Activated naive CD4-positive, alpha-beta T cell treated with anti-CD3 and anti-CD28 coated beads for 36 hours (primary cell): ENCODE results near the gene APLP1. TPM values are rescaled to one million over a fixed set of nuclear protein-coding genes. Genes with fewer than 3 reads are reported as not detected.
"Not testable (repeated sequence)": the region's sequence is repeated elsewhere in the genome, so short reads cannot be mapped to it uniquely, and the experiment has no call there.

ENCODE experiments used
- CTCF ChIA-PET: fragments of 350-600 bp; sonication (Branson Sonifier 250); formaldehyde crosslinking; loops from one replicate; lab custom pipeline; 2021; ENCODE audit warnings: antibody characterized with exemption; lab: Charles Lee
- DNase-seq: peaks from one replicate; pipeline ENCODE4 v3.0.0-alpha.2; 2020
- H3K27ac Mint-ChIP-seq: one replicate; pipeline ENCODE4 v1.8.0; 2021; ENCODE audit warnings: mild to moderate bottlenecking, mixed read lengths
- H3K27me3 Mint-ChIP-seq: one replicate; pipeline ENCODE4 v1.8.0; 2021; ENCODE audit warnings: low read depth, mixed read lengths
- H3K36me3 Mint-ChIP-seq: one replicate; pipeline ENCODE4 v1.8.0; 2021; ENCODE audit warnings: low read depth, mixed read lengths
- H3K4me1 Mint-ChIP-seq: one replicate; pipeline ENCODE4 v1.8.0; 2021; ENCODE audit warnings: low read depth, mixed read lengths
- H3K4me3 Mint-ChIP-seq: one replicate; pipeline ENCODE4 v1.8.0; 2021; ENCODE audit warnings: mild to moderate bottlenecking, moderate library complexity, mixed read lengths
- H3K9me3 Mint-ChIP-seq: one replicate; pipeline ENCODE4 v1.8.0; 2021; ENCODE audit warnings: mixed read lengths
- intact Hi-C: fragments of 100-400 bp; cut with micrococcal nuclease; formaldehyde crosslinking; loops from one replicate; pipeline ENCODE4 v1.15.1; 2023
- total RNA-seq, 2 experiments: library from RNA; stranded (reverse); gene quantifications; one replicate each; pipeline ENCODE4 v1.2.3, GENCODE V29; 2021

APLP1 gene
- total RNA-seq, 2 experiments from 2014 or later = 0.79 to 1.2 TPM

- H3K27me3 Mint-ChIP-seq = no peaks in the 10 kb centered on the region
- peaks cover 59% of the 10 kb centered on the region for H3K36me3 Mint-ChIP-seq
- H3K27ac Mint-ChIP-seq = no peak overlapping the region
- CTCF ChIA-PET = interaction anchor here (0.7 to 2.2 kb wide), 2 partner anchors 41 to 88 kb away, joined by 3 to 6 read pairs; no protein-coding TSS in a partner anchor
- H3K4me3 Mint-ChIP-seq = no peak overlapping the region
- intact Hi-C loops = no loop called here
- peaks cover 13% of the 10 kb centered on the region for H3K4me1 Mint-ChIP-seq
- no peaks in the 10 kb centered on the region for H3K9me3 Mint-ChIP-seq
- DNase-seq = no peak
Observed at GRCh38 chr19:35890113-35890650, 21.8 kb downstream of the APLP1 start.

- H3K9me3 Mint-ChIP-seq, H3K27ac Mint-ChIP-seq, DNase-seq, H3K27me3 Mint-ChIP-seq, H3K4me3 Mint-ChIP-seq, intact Hi-C loops: not testable (repeated sequence)
- H3K36me3 Mint-ChIP-seq = peaks cover 62% of the 10 kb centered on the region
- H3K4me1 Mint-ChIP-seq = peaks cover 23% of the 10 kb centered on the region
- CTCF ChIA-PET = interaction anchor here (0.6 to 2.2 kb wide), 2 partner anchors 39 to 106 kb away, joined by 5 to 6 read pairs; no protein-coding TSS in a partner anchor
Observed at GRCh38 chr19:35891819-35892218, 23.4 kb downstream of the APLP1 start.

GRCh38 chr19:35894342-35894741 is 26.0 kb downstream of the APLP1 start:
- Mint-ChIP-seq H3K27me3 (no peaks in the 10 kb centered on the region), H3K27ac (no peak overlapping the region), H3K36me3 (peaks cover 64% of the 10 kb centered on the region), H3K9me3 (no peaks in the 10 kb centered on the region), H3K4me1 (peaks cover 42% of the 10 kb centered on the region), H3K4me3 (no peak overlapping the region)
- intact Hi-C loops = no loop called here
- DNase-seq = no peak
- CTCF ChIA-PET = interaction anchor here (1.8 to 2.1 kb wide), 2 partner anchors 12 to 37 kb away, joined by 7 to 8 read pairs; no protein-coding TSS in a partner anchor

- Mint-ChIP-seq H3K27ac (peak overlapping the region; percentile 36), H3K27me3 (no peaks in the 10 kb centered on the region), H3K9me3 (no peaks in the 10 kb centered on the region), H3K4me3 (no peak overlapping the region), H3K4me1 (peaks cover 45% of the 10 kb centered on the region), H3K36me3 (peaks cover 55% of the 10 kb centered on the region)
- no peak for DNase-seq
- intact Hi-C loops = no loop called here
- CTCF ChIA-PET = interaction anchor here (0.8 to 2.1 kb wide), 3 partner anchors 13 to 37 kb away, joined by 4 to 8 read pairs (median 6); no protein-coding TSS in a partner anchor
Observed at GRCh38 chr19:35895911-35896642, 27.7 kb downstream of the APLP1 start.

GRCh38 chr19:35896643-35897040 is 28.3 kb downstream of the APLP1 start:
- Mint-ChIP-seq H3K9me3 (no peaks in the 10 kb centered on the region), H3K27me3 (no peaks in the 10 kb centered on the region), H3K4me1 (peaks cover 47% of the 10 kb centered on the region), H3K36me3 (peaks cover 51% of the 10 kb centered on the region), H3K4me3 (no peak overlapping the region), H3K27ac (peak overlapping the region; percentile 36)
- intact Hi-C loops = no loop called here
- DNase-seq = no peak
- CTCF ChIA-PET = interaction anchor here (1.5 kb wide), 1 partner anchor 14 kb away, joined by 6 read pairs; no protein-coding TSS in a partner anchor

- intact Hi-C loops = loop anchor here (2.0 kb wide), 1 partner anchor 217 kb away; the partner anchor contains the start of genes POLR2I and TBCB
- H3K4me1 Mint-ChIP-seq = peaks cover 56% of the 10 kb centered on the region
- CTCF ChIA-PET = interaction anchor here (1.5 kb wide), 1 partner anchor 15 kb away, joined by 6 read pairs; no protein-coding TSS in a partner anchor
- no peaks in the 10 kb centered on the region for H3K9me3 Mint-ChIP-seq
- peak overlapping the region; percentile 94 for H3K4me3 Mint-ChIP-seq
- peak overlapping the region; percentile 98 for H3K27ac Mint-ChIP-seq
- no peaks in the 10 kb centered on the region for H3K27me3 Mint-ChIP-seq
- peaks cover 46% of the 10 kb centered on the region for H3K36me3 Mint-ChIP-seq
- DNase-seq = no peak
Observed at GRCh38 chr19:35897706-35898451, 29.5 kb downstream of the APLP1 start.

- DNase-seq = no peak
- intact Hi-C loops = loop anchor here (2.0 kb wide), 1 partner anchor 216 kb away; the partner anchor contains the start of genes POLR2I and TBCB
- no peaks in the 10 kb centered on the region for H3K9me3 Mint-ChIP-seq
- CTCF ChIA-PET = no interaction called here
- peak overlapping the region; percentile 94 for H3K4me3 Mint-ChIP-seq
- no peaks in the 10 kb centered on the region for H3K27me3 Mint-ChIP-seq
- peaks cover 59% of the 10 kb centered on the region for H3K4me1 Mint-ChIP-seq
- H3K27ac Mint-ChIP-seq = peak overlapping the region; percentile 98
- H3K36me3 Mint-ChIP-seq = peaks cover 42% of the 10 kb centered on the region
Observed at GRCh38 chr19:35898499-35898809, 30.1 kb downstream of the APLP1 start.

- intact Hi-C loops = loop anchor here (1.0 to 5.0 kb wide), 10 partner anchors 16 to 352 kb away; partner anchors contain the start of genes ALKBH6, ARHGAP33, POLR2I and PSENEN
- H3K27ac Mint-ChIP-seq = peak overlapping the region; percentile 98
- peak overlapping the region; percentile 94 for H3K4me3 Mint-ChIP-seq
- no peaks in the 10 kb centered on the region for H3K27me3 Mint-ChIP-seq
- DNase-seq = peak; percentile 91
- peaks cover 70% of the 10 kb centered on the region for H3K4me1 Mint-ChIP-seq
- no peaks in the 10 kb centered on the region for H3K9me3 Mint-ChIP-seq
- CTCF ChIA-PET = no interaction called here
- H3K36me3 Mint-ChIP-seq = peaks cover 37% of the 10 kb centered on the region
Observed at GRCh38 chr19:35899547-35900214, 31.3 kb downstream of the APLP1 start.

GRCh38 chr19:35901055-35901644 is 32.8 kb downstream of the APLP1 start:
- Mint-ChIP-seq H3K27ac (peak overlapping the region; percentile 98), H3K27me3 (no peaks in the 10 kb centered on the region), H3K36me3 (peaks cover 28% of the 10 kb centered on the region), H3K4me3 (peak overlapping the region; percentile 94), H3K4me1 (peaks cover 67% of the 10 kb centered on the region), H3K9me3 (no peaks in the 10 kb centered on the region)
- DNase-seq = no peak
- intact Hi-C loops = loop anchor here (5.0 kb wide), 1 partner anchor 354 kb away; the partner anchor contains the start of gene TMEM147
- CTCF ChIA-PET = no interaction called here

GRCh38 chr19:35901854-35902661 is 33.7 kb downstream of the APLP1 start, which contains the start of gene HCST:
HCST (plus strand) TSS chr19:35902529; CDS start chr19:35902594, 65 bp downstream.
- intact Hi-C loops = loop anchor here (5.0 kb wide), 1 partner anchor 355 kb away; the partner anchor contains the start of gene TMEM147
- CTCF ChIA-PET = interaction anchor here (0.6 kb wide), 1 partner anchor 33 kb away, joined by 3 read pairs; no protein-coding TSS in a partner anchor
- Mint-ChIP-seq H3K9me3 (no peaks in the 10 kb centered on the region), H3K36me3 (peaks cover 23% of the 10 kb centered on the region), H3K27ac (peak within 1 kb of the TSS; percentile 89), H3K27me3 (no peaks in the 10 kb centered on the region), H3K4me3 (peak within 1 kb of the TSS; percentile 80), H3K4me1 (peaks cover 62% of the 10 kb centered on the region)
- DNase-seq = peak; percentile 58
